HG03558 (cell line): ENCODE measurements around the gene STIL.
"Not testable (repeated sequence)": the region's sequence is repeated elsewhere in the genome, so short reads cannot be mapped to it uniquely, and the experiment has no call there.

Experiments
- ATAC-seq: cut with Tn5 transposase; IDR thresholded peaks from one replicate; pipeline ENCODE4 v1.9.1; 2021; ENCODE audit warnings: moderate number of reproducible peaks; ENCODE audit not compliant: unreplicated experiment; ENCODE audit errors: extremely low read depth

STIL gene

DNA sequence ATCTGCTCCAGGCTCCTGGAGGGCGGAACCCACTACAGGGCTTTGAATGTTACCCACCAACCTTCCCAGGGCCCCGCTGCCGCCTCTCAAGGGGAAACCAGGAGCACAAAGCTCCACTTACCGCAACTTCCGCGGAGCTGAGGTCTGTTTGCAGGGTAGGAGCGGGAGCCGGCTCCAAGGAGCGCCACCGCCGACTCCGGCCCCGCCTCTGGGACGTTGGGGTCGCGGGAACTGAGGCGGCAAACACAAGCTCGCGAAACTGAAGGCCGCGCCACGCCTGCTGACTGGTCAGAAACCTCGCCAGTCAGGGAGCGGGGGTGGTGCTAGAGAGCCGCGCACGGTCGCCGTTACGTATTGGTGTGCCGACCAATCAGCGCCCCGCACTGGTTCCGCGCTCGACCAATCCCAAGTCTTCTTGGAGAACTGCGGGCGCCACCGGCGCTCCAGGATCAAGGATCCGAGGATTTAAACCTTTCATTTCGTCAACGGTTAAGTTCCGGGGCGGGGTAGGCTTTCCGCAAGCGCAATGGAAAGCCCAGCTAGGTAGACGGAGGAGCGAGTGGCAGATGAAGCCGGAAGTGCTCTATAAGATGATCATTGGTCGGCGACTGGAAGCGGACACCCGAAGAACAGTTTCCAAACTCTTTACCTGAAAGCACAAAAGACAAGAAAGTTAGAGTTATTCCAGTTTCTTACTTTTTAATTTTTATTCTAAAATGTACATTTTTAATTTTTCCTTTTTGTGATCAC lies at the start of gene STIL:
TSS of gene STIL (minus strand) at position 233 of the 750 bp plus-strand sequence. CDS start 3,828 bp downstream, outside the sequence.
- ATAC-seq, result peak; percentile 95

DNA sequence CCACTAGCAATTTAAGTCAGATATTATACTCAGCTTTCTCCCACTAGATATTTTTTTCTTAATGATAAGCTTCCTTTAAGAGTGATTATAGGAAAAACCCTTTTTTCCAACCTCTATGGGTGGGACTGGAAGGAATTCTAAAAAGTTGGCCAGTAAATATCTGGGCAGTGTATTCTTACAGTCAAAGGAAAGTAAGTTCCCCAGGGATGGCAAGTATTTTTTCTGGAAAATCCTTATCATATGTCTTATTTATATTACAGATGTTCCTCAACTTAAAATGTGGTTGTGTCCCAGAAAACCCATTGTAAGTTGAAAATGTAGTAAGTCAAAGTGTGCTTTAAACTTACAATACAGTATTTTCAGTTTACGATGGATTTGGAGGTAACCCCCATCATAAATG lies 48.9 kb upstream of the STIL start:
- no peak for ATAC-seq

GRCh38 chr1:47361380-47361779 lies 47.4 kb upstream of the STIL start:
- no peak for ATAC-seq

DNA sequence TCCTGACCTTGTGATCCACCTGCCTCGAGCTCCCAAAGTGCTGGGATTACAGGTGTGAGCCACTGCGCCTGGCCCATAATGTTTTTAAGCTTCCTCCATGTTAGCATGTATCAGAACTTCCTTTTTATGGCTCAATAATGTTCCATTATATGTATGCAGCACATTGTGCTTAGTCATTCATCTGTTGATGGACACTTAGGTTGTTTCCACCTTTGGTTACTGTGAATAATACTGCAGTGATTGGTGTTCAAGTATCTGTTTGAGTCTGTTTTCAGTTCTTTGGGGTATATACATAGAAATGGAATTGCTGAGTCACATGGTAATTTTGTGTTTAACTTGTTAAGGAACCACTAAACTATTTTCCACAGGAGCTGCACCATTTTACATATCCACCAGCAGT lies 37.4 kb upstream of the STIL start:
- ATAC-seq, result peak; percentile 93

DNA sequence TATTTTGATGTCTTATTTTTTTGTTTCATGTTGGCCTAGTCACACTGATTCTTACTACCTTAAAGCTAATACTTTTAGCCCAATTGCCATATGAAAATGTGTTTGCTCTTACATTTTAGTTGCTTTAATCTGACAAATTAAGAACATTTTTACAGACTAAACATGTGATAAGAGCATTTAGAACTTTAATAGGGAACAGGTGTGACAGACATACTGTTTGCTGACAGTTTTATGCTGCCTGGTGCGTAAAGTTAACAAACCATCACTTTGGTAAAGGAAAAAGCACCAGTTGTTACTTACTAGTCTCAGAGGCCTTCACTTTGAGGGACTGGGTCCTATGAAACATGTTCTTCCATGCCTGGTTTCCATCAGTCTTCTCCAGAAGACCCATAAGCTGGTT lies 34.3 kb upstream of the STIL start:
- ATAC-seq, result no peak

GRCh38 chr1:47347735-47348134 lies 33.8 kb upstream of the STIL start:
- ATAC-seq, result no peak

GRCh38 chr1:47346979-47347378 lies 33.0 kb upstream of the STIL start:
- not testable (repeated sequence) for ATAC-seq

DNA sequence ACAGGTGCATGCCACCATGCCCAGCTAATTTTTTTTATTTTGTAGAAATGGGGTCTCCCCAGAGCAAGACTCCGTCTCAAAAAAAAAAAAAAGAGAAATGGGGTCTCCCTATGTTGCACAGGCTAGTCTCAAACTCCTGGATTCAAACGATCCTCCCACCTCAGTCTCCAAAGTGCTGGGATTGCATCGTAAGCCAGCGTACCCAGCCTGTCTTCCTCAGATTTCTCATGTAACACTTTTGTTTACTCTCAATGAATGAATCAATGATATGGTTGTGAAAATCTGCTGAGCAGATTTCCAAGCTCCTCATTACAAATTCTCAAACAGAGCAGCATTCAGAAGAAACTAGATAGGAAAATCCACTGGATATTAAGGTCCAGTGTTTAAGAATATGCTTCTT lies 26.3 kb upstream of the STIL start:
- no peak for ATAC-seq

DNA sequence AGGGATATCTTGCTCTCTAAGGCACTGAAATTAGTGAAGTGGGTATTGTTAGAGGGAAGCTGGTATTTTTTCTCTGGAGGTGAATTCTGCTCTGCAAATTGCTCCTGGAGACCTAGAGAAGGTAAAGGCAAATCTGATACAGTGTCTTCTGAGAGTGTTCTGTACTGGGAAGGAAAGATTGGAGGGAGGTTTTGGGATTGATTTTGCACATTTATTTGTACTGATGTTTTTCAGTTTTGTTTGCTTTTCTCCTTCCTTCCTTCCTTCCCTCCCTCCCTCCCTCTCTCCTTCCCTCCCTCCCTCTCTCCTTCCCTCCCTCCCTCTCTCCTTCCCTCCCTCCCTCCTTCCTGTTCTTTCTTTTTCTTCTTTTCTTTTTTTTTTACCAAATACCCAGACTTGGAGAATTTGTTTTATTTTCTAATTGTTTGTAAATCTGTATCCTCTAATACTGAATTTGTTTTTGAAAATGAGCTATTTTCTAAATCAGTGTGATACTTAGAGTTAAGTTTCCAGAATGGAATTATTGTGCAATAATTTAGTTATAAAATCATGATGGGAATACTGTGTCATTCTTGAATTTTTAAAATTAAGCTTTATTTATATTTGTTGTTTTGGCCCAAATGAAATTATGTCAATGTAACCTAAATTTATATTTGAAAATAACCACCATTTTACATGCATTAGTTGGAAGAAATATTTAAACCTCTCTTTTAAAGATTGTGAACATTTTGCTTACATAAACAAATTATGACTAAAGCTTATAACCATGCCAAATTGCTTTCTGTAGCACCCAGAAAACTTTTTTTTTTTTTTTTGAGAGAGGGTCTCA lies 24.5 kb upstream of the STIL start:
- ATAC-seq, result no peak

- ATAC-seq, result no peak
These were observed 23.4 kb upstream of the STIL start for GRCh38 chr1:47337350-47337749.

GRCh38 chr1:47334765-47335435 lies 21.0 kb upstream of the STIL start:
- ATAC-seq, result no peak

DNA sequence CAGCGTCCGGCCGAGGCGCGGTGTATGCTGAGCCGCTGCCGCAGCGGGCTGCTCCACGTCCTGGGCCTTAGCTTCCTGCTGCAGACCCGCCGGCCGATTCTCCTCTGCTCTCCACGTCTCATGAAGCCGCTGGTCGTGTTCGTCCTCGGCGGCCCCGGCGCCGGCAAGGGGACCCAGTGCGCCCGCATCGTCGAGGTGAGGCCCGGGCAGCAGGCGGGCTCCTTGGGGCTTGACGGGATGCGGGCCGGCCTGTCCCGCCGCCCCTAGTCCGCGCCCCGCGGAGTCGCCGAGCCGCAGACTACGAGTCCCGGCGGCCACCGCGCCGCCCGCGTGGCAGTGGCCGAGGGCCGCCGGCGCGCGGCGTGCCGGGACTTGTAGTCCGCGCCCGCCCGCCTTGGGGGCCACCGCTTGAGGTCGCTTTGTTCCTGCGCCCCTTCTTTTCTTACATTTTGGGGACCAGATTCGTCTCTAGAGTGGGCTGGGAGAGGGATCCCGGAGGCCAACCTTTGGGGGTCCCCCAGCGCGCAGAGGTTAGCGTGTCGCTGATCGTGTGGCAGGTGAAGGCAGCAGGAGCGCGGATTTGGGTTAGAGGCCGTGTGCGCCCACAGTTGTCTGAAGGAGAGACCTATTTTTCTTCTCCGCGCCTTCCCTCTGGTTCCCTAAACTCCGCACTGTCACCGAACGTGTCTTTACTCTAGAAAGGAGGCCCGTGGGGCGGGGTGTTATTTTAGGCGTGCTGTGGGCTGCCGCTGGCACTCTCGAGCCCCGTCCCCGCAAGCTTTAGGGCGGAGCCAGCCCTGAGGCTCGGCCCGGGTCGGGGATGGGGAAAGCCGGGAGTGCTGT lies 20.2 kb upstream of the STIL start:
- peak; percentile 49 for ATAC-seq

DNA sequence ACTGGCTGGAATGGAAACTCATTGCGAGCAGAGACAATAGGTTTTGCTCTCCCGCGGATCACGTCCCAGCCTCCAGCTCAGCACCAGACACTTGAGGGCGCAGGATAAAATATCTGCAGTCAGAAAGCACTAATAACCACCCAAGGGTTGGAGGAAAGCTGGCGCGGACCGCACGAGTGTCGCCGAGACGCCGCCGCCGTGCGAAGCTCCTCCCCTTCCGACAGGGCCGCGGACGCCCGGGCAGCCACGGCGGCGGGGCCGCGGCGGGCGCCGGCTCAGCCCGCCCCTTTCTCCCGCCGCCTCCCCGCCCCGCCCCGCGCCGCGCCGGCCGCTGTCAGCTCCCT lies 19.6 kb upstream of the STIL start, which contains the start of gene CMPK1:
TSS of gene CMPK1 (plus strand) at position 213 of the 344 bp plus-strand sequence. CDS start 156 bp downstream, outside the sequence.
- ATAC-seq, result peak; percentile 60

GRCh38 chr1:47332779-47333577 lies 19.0 kb upstream of the STIL start:
- no peak for ATAC-seq

- no peak for ATAC-seq
These were observed 17.9 kb upstream of the STIL start for GRCh38 chr1:47331875-47332274.

GRCh38 chr1:47330212-47330611 lies 16.3 kb upstream of the STIL start:
- ATAC-seq, result no peak

- ATAC-seq, result no peak
These were observed 15.0 kb upstream of the STIL start for GRCh38 chr1:47328992-47329391.

- ATAC-seq, result no peak
These were observed 12.3 kb upstream of the STIL start for GRCh38 chr1:47326271-47326670.

DNA sequence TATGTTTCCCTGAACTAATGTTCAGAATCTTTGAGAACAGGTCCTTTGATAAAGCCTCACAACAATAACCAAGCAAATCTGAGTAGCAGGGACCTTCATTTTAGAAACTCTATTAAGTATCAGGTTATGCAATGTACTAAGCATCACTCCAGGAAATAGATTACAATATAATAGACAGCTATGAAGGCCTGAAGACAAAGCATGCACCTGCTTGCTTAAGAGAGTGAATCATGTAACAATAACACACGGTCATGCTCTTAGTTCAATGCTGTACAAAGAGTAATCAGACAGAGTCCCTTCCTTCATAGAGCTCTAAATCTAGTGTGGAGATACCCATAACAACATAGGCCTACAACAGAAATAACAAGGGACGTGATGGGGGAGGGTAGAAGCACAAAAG lies 11.6 kb upstream of the STIL start:
- ATAC-seq, result no peak
